ENCODE data around the gene NAIF1. TPM values are rescaled to one million over a fixed set of nuclear protein-coding genes. Genes with fewer than 3 reads are reported as not detected.
"Not testable (repeated sequence)": the region's sequence is repeated elsewhere in the genome, so short reads cannot be mapped to it uniquely, and the experiment has no call there.

NAIF1 gene
- total RNA-seq, 1 donor from 2014 or later = 6.7 TPM

DNA sequence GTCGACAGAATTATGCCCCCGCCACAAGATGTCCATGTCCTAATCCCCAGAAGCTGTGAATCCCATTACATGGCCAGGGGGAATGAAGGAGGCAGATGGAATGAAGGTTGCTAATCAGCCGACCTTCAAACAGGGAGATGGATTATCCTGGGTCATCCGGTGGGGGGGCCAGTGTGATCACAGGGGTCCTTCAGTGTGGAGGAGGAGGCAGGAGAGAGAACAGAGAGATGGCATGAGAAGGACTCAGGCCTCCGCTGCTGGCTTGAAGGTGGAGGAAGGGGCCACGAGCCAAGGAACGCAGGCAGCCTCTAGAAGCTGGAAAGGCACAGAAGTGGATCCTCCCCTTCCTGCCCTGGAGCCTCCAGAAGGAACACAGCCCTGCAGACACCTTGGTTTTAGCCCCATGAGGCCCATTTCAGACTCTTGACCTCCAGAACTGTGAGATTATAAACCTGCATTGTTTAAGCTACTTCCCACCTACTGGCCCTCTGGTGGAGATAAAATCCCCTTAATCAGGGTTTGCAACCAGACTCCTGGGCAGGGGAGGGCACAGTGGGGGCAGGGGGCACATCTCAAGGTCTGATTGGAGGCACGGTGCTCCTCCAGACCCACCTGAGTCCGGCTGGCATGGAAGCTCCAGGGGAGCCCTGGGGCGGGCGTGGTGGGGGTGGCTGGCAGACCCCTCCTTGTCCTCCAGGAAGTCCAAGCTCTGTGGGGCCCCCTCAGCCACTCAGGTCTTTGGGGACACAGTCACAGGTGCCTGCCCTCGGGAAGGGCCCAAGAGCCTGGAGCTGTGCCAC lies 46.6 kb upstream of the NAIF1 start:
- peaks cover 14% of the 10 kb centered on the region for H3K36me3 Mint-ChIP-seq
- H3K4me1 Mint-ChIP-seq (ENCODE audit: unreplicated experiment) = peaks cover 12% of the 10 kb centered on the region
- no peak for TF ChIP-seq CTCF (conservative IDR thresholded peaks at IDR 0.05)
- no peak overlapping the region for H3K27ac Mint-ChIP-seq
- H3K9me3 Mint-ChIP-seq = no peaks in the 10 kb centered on the region
- DNase-seq (ENCODE audit: extremely low spot score, unreplicated experiment) = no peak
- H3K27me3 Mint-ChIP-seq = no peaks in the 10 kb centered on the region
- H3K4me3 Mint-ChIP-seq = no peak overlapping the region

- peaks cover 15% of the 10 kb centered on the region for H3K36me3 Mint-ChIP-seq
- not testable (repeated sequence) for H3K4me1 Mint-ChIP-seq (ENCODE audit: unreplicated experiment); H3K27ac Mint-ChIP-seq; DNase-seq (ENCODE audit: extremely low spot score, unreplicated experiment); H3K27me3 Mint-ChIP-seq; H3K4me3 Mint-ChIP-seq; H3K9me3 Mint-ChIP-seq
Observed at GRCh38 chr9:128111726-128112125, 44.6 kb upstream of the NAIF1 start.

GRCh38 chr9:128109050-128109709 lies 42.1 kb upstream of the NAIF1 start:
- no peak for TF ChIP-seq CTCF (conservative IDR thresholded peaks at IDR 0.05)
- DNase-seq (ENCODE audit: extremely low spot score, unreplicated experiment) = no peak
- no peaks in the 10 kb centered on the region for H3K27me3 Mint-ChIP-seq
- peaks cover 15% of the 10 kb centered on the region for H3K36me3 Mint-ChIP-seq
- H3K4me1 Mint-ChIP-seq (ENCODE audit: unreplicated experiment) = peaks cover 7% of the 10 kb centered on the region
- peak overlapping the region; percentile 47 for H3K4me3 Mint-ChIP-seq
- no peaks in the 10 kb centered on the region for H3K9me3 Mint-ChIP-seq
- peak overlapping the region; percentile 78 for H3K27ac Mint-ChIP-seq

- peaks cover 12% of the 10 kb centered on the region for H3K36me3 Mint-ChIP-seq
- H3K4me3 Mint-ChIP-seq = peak overlapping the region; percentile 47
- H3K9me3 Mint-ChIP-seq = no peaks in the 10 kb centered on the region
- DNase-seq (ENCODE audit: extremely low spot score, unreplicated experiment) = no peak
- no peaks in the 10 kb centered on the region for H3K27me3 Mint-ChIP-seq
- H3K4me1 Mint-ChIP-seq (ENCODE audit: unreplicated experiment) = peaks cover 7% of the 10 kb centered on the region
- H3K27ac Mint-ChIP-seq = peak overlapping the region; percentile 78
- no peak for TF ChIP-seq CTCF (conservative IDR thresholded peaks at IDR 0.05)
Observed at GRCh38 chr9:128108269-128109049, 41.3 kb upstream of the NAIF1 start.

- TF ChIP-seq CTCF (conservative IDR thresholded peaks at IDR 0.05) = no peak
- Mint-ChIP-seq H3K4me1 (ENCODE audit: unreplicated experiment) (peaks cover 7% of the 10 kb centered on the region), H3K4me3 (no peak overlapping the region), H3K27ac (peak overlapping the region; percentile 54), H3K36me3 (peaks cover 12% of the 10 kb centered on the region), H3K9me3 (no peaks in the 10 kb centered on the region), H3K27me3 (no peaks in the 10 kb centered on the region)
- no peak for DNase-seq (ENCODE audit: extremely low spot score, unreplicated experiment)
Observed at GRCh38 chr9:128107468-128108268, 40.5 kb upstream of the NAIF1 start.
